Astrocyte of the cerebellum (primary cell): ENCODE measurements around the gene FPGS.

Experiments used
- DNase-seq: peaks from one replicate; pipeline ENCODE4 v3.0.0-alpha.2; 2011; ENCODE audit warnings: low read depth
- H3K4me3 ChIP-seq: 2 replicates; pipeline ENCODE4 v1.5.1; 2011; ENCODE audit warnings: mild to moderate bottlenecking, low read depth, low read length, moderate library complexity
- CTCF ChIP-seq: IDR thresholded peaks from 2 replicates; pipeline ENCODE4 v1.5.1; 2012; ENCODE audit warnings: low read length, low read depth, moderate library complexity, mild to moderate bottlenecking; ENCODE audit errors: missing control alignments
- in situ Hi-C: cut with HindIII; loops from 2 replicates; pipeline ENCODE4 v1.10.0; 2017; ENCODE audit warnings: low sequenced_read_pairs

The FPGS gene

DNA sequence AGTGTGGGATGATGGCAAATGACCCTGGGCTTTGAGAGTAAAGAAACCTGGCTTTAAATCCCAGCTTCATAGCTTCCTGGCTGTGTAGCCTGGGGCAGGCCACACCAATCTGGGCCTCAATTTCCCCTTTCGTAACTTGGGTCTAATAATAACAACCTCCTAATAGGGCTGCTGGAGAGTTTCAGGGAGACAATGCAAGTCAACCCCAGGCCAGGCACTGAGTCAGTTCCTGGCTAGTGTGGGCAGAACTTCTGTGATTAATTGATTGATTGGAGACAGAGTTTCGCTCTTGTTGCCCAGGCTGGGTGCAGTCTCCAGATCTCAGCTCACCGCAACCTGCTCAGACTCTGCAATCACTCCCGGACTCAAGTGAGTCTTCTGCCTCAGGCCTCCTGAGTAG, 20.9 kb upstream of the FPGS start:
- in situ Hi-C loops: no loop called here
- no peak for TF ChIP-seq CTCF
- H3K4me3 ChIP-seq: no peak overlapping the region
- no peak for DNase-seq

DNA sequence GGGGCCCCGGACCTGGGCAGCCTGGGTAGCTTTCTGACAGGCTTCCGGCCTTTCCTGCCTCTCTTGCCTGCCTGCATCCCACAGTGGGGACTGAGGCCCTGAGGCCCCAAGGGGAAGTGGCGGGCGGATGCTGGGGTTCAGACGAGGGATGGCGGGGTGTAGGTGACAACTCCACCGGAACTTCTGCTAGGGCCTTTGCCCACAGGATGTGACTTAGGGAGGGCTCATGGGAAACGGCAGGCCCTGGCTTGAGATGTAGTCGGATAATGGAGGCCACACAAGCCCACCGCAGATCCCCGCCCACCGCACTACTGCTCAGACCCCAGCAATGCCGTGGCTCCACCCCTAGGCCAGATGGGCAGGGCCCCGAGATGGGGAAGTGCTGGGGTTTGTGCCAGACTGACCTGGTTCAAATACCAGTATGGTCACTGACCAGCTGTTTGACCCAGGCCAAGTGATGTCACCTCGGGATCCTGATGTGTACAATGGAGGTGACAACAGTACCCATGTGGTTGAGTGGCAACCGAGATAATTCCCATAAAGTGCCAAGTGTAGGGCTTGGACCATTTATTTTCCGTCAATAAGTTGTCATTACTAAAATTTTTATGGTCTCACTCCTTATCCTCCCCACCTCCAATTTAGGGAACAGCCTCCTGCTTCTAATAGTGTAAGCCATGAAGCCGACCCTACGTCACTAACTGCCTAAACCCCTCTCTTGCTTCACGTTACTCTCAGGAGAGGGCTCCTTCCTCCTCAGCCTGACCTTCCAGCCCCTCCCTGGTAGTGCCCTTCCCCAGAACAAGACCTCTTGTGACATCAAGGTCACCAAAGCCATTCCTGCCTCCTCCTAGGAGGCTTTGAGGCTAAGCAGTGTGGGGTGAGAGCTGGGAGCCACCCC, 19.3 kb upstream of the FPGS start:
- H3K4me3 ChIP-seq: no peak overlapping the region
- in situ Hi-C loops: no loop called here
- DNase-seq: no peak
- TF ChIP-seq CTCF: no peak

GRCh38 chr9:127785023-127785932, 17.4 kb upstream of the FPGS start:
- peak overlapping the region; percentile 93 for H3K4me3 ChIP-seq
- in situ Hi-C loops: no loop called here
- TF ChIP-seq CTCF: peak; percentile 76
- DNase-seq: no peak

DNA sequence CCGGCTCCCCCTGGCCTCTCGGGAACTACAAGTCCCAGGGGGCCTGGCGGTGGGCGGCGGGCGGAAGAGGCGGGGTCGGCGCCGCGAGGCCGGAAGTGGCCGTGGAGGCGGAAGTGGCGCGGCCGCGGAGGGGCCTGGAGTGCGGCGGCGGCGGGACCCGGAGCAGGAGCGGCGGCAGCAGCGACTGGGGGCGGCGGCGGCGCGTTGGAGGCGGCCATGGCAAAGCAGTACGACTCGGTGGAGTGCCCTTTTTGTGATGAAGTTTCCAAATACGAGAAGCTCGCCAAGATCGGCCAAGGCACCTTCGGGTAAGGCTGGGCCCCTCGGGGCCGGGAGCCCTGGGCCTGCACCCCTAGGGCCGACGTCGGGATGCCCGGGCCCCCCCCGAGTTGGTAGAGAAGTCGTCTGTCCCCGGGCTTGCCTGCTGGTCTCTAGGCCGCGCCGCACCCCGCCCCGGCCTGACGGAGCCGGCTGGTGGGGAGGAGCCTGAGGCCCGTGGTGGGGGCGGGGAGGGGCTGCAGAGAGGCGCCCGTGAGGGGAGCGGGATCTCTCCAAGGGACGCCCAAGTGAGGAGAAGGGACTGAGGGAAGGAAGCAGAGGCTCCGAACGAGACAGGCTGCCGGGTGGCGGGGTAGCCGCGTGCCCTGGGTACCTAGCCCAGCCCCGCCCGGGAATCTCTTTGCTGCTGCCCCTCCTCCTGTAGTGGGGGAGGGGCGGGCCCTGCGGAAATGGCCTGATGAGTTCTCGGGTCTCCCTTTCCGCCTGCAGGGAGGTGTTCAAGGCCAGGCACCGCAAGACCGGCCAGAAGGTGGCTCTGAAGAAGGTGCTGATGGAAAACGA, 16.5 kb upstream of the FPGS start, which contains the start of gene CDK9:
Gene CDK9 (plus strand): TSS at position 102 of the 840 bp plus-strand sequence. CDS start 115 bp downstream, at position 217.
- H3K4me3 ChIP-seq: peak within 1 kb of the TSS; percentile 93
- DNase-seq: peak; percentile 74
- TF ChIP-seq CTCF: no peak
- in situ Hi-C loops: no loop called here

DNA sequence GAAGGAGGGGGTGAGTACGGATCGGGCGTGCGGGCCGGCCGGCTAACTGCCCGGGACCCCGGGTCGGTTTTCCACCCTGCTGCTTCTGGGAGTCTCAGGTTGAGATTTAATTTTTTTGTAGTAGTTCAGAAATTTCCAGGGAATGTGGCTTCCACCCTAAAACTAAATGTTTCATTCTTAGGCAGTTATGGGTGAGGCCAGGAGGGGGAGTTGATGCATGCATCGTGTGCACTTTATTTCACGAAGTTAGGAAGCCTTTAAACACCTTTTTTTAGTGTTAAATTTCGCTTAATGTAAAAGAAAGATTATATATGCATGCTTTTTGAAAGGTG, 15.9 kb upstream of the FPGS start:
- in situ Hi-C loops: no loop called here
- peak overlapping the region; percentile 93 for H3K4me3 ChIP-seq
- TF ChIP-seq CTCF: peak; percentile 60
- DNase-seq: no peak
